ENCODE measurements around the gene AKTIP.
"Not testable (repeated sequence)": the region's sequence is repeated elsewhere in the genome, so short reads cannot be mapped to it uniquely, and the experiment has no call there.

The AKTIP gene

DNA sequence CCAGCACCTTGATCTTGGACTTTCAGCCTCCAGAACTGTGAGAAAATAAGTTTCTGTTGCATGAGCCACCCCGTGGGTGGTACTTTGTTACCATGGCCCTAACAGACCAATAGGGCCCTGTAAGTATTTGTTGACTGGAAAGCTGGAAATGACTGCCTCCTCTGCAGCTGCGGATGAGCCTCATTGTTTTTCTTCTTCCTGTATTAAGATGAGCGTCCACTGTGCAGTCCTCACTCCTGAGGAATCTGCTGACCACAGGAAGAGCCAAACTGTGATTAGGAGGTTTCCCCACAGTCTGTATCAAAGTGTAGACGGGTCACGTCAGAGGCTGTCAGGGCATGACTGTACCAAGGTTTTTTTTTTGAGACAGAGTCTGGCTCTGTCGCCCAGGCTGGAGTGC lies 12.2 kb upstream of the AKTIP start:
- no peak for DNase-seq

DNA sequence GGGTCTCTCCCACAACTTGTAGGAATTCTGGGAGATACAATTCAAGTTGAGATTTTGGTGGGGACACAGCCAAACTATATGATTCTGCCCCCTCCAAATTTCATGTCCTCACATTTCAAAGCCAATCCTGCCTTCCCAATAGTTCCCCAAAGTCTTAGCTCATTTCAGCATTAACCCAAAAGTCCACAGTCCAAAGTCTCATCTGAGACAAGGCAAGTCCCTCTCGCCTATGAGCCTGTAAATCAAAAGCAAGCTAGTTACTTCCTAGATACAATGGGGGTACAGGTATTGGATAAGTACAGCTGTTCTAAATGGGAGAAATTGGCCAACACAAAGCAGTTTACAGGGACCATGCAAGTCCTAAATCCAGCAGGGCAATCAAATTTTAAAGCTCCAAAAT lies 9.8 kb upstream of the AKTIP start:
- not testable (repeated sequence) for DNase-seq

DNA sequence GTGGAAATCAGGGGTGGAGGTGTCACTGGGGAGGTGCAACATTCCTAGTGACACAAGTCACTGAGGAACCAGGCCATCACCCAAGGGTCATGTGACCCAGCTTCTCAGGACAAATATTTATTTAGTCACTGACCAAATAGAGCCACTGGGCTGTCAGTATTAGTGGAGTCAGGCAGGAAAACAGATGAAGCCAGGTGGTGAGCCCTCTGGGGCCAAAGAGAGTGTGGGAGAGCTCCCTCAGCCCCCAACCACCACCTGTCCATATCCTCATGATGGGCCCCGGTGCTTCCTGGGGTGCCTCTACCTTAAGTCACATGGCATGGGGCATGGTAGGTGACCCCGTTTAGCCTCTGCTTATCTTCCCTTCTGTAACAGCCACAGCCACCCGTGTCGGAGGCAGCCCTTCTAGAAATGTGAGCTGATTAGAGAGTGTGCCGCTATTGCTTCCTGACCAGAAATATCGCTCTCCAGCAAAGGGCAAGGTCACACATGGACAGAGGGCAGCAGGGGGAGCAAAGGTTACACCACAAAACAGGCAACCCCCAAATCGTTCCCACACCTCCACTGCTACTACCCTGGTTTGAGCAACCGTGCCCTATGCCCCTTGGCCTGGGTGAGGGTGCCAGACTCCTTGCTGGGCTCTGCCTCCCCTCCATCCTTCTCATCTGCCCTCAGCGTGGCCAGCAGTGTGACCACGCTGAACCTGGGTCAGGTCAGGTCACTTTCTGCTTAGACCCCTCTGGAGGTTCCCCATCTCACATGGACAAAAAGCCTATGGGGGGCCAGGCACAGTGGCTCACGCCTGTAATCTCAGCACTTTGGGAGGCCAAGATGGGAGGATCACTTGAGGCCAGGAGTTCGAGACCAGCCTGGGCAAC lies 8.6 kb upstream of the AKTIP start:
- DNase-seq: no peak

DNA sequence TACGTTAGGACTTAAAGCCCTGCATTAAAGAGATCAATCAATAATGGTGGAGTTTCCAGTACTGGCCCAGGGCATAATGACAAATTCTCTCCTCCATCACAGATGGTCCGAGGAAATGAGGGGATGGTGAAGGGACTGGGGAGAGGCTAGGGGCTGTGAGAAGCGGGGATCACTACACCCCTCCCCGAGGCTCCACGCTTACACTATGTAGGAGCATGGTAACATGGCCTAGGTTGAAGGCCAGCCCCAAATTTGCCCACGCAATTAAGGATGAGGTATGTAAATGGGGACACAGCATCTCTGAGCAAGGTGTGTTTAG lies 8.0 kb upstream of the AKTIP start:
- no peak for DNase-seq

DNA sequence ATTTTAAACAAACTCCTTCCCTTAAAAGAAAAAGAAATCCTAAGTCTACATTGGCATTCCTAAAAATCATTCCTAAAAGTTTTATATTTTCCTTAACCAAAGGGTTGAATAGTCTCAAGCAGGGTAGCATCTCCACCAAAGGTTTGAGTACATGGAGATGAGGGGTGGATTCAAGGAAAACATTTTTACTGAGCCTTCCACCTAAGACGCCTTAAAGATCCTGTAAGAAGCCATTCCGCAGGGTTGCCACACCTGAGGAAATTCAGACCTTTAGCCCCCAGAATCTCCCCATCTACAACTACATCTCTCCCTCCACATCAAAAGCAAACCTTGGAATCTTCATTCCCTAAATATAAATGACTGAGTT lies 7.7 kb upstream of the AKTIP start:
- DNase-seq: no peak

DNA sequence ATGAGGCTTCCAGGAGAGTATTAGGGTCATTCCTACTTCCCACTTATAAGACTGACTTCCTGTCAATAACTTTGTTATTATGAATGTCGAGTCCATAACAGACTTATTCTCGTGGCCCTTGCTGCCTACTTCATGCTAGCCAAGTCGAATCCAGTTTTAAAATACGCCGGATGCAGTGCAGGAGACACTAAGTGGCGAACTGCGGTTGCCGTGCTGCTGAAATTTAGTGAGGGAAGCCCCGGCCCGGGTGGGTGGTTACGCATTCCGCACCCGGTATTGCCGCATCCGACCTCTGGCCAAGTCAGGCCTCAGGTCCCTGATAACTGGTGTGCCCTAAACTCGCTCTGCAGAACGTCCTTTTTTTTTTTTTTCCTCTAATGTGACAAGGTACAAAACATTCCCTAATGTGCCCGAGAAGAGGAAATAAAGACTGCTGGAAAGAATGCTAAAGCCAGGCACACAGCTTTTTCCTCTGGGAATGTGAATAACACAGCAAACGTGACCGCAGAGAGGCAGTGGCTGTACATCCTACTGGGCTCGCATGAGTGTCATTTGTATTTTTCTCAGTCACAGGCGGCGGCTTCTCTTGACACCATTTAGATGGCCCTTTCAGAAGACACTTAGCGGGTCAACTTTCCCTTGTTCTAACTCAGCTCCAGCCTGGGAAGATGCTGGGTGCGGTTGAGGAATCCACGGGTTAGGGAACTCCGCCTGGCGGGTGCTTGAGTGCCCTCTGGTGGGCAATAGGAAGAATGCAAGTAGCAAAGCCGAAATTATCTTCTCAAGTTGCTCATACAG lies 7.1 kb upstream of the AKTIP start:
- DNase-seq: peak; percentile 58

DNA sequence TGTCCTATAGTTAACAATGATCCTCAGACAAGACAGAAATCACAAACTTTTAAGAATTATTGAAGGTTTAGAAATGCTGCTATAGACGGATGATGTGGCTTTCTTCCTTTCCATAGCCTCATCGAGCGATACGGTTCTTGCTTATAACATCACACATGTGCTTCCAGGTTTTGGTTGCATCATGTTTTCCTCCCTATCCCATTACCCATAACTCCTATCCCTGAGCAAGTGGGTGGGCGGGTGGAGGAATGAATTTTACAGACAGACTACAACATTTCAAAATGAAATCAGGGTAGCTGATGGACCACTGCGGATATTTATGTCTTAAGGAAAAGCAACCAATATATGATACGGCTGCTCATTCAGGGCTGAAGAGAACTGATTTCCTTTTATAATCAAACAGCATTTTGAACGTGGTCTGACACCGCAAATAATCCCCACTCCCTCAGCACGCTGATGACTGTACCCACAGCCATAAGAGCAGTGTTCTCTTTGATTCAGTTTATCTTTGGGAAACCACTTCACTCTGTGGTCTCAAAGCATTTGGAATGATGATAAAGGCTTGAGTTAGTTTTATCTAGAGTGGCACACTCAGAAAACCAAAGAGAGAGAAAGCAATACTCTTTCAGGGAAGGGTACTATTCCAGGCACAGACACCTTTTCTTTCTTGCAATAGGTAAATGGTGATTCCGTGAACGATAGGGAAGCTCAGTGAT lies 4.6 kb upstream of the AKTIP start:
- no peak for DNase-seq

DNA sequence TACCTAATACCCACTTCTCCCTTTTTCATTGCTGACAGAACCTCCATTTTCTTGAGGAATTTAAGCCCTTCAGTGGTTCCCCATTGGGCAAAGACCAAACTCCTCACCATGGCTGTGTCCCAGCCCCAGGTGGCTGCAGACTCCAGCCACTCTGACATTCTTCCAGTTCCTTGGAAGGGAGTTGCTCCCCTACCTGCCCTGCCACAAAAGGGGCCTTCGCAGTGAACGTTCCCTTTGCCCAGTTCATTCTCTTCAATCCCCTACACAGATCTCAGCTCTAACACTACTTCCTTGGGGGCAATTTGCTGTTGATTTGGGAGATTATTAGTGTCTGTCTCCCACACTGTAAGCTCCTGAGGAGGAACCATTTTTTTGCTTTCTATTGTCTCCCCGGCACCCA lies 3.2 kb upstream of the AKTIP start:
- DNase-seq: no peak

DNA sequence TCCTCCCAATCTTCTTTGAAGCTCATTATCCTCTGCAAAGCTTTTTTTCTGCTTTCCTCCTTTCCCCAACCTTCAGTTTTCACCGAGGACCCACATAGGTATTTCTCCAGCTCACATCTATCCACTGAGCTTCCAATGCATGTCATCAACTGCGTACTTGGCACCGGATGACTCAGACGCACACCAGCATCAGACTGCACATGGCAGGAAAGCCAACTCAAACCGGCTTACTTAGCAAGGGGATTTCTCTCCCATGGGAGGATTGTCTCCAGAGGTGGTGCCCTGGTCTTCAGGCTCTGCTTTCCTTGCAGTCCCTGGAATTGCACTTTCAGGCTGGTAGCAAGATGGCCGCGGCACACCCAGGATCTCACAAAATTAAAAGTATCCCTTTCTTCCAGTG lies 1.7 kb upstream of the AKTIP start:
- DNase-seq: no peak

DNA sequence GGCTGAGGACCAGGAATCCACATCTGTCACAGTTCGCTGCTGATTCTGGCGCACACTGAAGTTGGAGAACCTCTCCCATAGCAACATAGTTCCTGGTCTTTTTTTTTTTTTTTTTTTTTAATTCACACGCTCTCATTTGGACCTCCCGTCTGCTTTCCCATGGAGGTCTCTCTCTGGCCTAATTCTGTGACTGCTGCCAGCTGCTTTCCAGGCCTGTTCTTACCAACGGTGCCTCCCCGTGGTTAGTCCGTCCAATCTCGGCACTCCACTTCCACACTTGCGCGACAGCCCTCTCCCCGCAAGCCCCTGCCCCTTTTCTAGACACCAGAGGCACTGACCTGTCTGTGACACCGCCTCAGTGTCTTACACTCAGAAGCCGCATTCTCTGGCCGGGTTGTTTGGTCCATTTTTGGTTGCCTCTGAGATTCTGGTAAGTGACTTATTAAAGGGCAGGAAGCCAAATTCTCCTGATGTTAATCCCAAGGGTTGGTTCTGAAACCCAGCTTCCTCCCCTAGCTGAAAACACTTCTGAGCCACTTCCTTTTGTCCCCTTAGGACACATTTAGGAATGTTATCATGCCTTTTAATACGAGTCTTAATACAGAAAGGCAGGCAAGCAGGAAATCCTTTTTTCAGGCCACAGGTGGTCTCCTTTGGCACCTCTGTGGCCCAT lies 1.1 kb upstream of the AKTIP start:
- peak; percentile 23 for DNase-seq

DNA sequence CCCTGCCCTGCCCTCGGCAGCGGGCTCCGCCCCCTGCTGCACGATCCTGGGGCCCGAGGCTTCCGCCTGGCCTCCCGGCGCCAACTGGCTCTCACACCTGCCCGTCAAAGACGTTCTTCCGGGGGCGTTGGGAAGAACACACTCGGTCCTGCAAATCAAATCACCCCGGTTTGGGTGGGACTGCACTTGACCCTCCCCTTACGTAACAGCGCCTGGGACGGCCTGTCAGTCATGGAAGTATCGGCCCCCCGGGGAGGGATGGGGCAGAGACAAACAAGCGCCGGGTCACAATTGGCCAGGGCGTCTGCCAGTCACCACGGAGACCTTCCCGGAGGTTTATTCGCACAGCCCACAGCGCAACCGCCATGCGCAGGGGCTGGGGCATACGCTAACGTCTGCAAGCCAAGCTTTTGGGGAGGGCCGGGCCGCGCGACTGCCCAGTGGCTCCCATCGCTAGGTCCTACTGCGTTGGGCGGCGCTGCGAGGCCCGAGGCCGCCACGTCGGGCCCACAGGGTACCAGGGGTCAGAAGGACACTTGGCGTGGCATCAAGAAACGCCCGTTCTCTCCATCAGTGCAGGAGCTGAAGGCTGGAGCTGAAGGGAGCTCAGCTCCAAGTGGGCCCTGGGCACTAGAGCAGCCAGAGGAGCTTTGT lies 388 bp upstream of the AKTIP start:
- DNase-seq: peak; percentile 100

DNA sequence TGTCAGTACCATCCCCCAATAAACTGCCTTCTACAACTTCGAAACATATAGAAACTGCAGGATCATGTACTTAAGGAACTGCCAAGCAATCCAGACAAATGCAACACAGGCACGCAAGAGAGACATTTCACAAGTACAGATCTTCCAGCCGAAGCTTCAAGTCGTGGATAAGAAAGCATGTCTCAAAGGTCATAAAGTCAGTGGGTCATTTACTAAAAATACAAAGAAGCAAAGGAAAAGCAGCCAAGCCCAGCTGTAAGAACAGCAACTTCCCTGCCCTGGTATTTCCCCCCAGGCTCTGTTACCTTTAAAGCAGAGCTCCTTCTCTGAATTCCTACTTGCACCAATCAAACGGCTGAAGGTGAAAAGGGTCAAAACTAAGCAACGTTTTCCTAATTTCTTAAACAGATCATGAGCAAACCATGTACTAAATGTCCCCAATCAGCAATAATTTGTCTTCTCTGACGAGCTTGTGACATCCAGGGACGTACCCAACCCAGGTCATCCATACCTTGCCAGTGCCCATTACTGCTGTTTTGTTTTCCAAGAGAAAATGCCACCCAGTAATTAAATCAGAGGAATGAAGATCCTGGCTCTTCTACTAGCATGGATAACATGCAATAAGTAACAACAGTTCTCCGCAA lies 1.7 kb downstream of the AKTIP start:
- DNase-seq: no peak

DNA sequence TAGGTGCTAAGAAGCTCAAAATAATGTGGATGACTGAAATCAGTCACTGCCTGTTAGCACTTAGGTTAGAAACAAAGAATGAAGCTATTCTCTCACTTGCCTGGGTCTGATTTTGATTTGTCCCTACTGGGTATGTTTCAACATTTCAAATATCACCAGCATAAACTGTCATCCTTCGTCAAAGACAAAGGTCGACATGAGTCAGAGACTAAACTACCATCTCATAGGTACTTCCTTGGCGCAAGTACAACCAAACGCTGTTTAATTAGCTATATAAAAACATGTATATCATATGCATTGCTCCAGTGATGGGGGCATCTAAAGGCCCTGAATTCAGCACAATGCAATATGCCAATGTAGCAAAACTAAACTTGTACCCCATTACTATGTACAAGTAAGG lies 4.0 kb downstream of the AKTIP start:
- no peak for DNase-seq

DNA sequence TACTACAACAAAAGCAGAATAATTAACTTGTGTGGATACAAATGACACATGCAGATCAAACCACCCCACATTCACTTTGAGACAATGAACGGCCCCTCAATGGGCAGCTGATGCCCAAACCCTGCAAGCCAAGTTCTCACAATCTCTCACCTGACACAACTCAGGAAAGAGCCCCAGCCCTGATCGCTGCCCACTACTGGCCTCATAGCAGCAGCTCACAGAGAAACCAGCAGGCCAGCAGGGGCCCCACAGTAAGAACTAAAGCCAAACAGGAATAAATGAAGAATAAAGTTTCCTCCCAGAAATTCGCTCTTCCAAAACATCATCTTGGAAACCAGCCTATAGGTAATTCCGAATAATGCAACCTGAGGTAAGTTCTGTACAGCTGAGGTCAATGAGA lies 7.7 kb downstream of the AKTIP start:
- DNase-seq: no peak

DNA sequence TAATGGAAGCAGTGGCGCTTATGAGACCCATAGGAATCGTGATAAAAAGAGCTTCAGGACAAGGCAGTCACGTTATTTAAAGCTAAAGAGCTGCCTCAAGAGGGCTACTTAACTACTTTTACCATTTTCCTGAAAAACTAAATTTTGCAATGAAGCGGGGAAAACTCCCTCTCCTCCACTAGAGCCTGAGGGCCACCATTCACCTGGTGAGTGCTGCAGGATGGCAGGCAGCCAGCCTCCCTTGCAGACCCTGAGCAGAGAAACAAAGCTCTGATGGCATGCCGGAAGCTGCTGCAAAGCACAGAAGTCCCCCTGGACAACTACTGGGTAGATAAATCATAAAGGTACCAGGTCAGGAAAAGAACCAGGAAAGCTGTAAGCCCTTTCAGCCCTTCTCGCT lies 8.4 kb downstream of the AKTIP start:
- DNase-seq: no peak

DNA sequence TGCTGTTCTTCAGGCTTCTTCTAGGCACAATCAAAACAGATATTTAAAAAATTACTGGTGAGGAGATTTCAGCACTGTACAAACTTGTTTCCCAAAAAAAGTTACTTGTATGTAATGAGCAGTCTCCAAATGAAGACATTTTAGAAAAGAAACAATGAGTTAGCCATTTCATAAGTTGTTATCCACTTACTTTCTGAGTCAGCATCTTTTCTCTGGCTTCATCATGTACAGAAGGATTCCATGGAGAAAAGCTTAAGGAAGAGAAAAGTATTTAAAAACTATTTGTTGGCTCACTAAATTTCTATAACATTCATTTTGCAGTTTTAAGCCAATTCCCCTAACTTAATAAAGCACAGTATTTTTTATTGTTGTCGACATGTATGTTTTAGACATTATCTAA lies 10.5 kb downstream of the AKTIP start:
- DNase-seq: no peak

DNA sequence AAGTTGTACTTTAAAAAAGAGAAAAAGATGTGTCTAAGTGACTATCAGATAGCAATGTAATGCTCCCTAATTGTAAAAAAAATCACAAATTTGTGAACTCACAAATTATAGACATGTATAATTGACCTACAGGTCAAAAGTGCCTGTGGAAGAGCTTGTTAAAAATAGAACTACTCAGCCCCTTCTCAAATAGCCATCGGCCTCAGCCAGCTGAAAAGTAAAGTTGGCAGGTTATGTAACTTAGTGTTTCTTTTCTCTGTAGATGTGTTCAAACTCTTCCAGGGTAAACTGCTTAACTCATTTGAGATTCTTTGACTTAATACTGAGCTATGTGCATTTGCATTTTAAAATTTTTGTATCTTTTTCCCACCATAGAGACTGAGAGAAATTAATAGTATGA lies 13.3 kb downstream of the AKTIP start:
- DNase-seq: no peak

DNA sequence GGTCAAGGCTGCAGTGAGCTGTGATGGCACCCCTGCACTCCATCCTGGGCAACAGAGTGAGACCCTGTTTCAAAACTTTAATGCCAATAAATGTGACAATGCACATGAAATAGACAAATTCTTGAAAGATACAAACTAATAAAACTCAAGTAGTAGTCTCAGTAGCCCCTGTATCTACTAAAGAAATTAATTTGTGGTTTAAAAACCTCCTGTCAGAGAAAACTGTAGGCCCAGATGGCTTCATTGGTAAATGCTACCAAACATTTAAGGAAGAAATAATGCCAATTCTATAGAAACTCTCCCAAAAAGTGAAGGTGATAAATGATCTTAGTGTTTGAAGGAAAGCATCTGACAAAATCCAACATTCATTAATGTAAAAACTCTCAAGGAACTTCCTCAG lies 16.8 kb downstream of the AKTIP start:
- DNase-seq: no peak

DNA sequence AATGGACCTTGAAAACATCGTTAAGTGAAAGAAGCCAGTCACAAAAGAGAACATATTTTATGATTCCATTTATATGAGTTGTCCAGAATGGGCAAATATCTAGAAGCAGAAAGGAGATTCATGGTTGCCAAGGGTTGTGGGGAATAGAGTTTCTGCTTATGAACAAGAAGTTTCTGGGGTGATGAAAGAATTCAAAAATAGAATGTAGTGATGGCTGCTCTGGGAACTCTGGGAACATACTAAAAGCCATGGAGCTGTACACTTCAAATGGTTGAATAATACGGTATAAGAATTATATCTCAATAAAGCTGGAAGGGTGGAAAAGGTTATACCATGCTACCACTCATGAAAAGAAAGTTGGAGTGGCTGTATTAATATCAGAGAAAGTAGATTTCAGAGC lies 18.5 kb downstream of the AKTIP start:
- DNase-seq: no peak

DNA sequence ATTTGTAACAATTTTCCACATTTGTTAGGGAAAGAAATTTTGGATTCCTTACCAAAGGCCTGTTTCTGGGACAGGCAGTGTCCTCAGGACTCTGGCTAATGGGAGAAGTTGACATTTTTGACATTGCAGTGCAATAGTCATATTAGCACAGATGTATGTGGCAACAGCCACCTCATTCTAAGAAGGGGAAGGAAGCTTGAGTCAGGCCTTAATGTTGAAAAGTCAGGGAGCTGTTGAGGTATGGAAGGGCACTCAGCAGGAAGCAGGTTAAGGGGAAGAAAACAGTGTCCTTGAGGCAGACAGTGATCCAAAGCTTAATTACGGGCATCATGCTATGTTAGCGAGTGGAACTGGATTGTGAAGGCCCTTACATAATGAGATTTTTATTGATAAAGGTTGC lies 20.9 kb downstream of the AKTIP start:
- DNase-seq: no peak

DNA sequence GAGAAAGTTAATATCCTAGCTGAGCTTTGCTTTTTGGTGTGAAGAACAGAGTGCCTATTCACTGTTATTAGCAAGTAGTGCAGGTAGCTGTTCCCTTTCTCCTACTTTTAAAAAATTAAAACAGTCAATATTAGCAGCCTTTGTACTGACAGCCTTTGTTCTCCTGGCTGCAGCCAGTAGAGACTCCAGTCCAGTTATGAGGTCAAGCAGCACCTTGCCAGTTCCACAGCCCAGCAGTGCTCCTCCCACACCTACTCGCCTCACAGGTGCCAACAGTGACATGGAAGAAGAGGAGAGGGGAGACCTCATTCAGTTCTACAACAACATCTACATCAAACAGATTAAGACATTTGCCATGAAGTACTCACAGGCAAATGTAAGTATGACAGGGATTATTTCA lies 22.6 kb downstream of the AKTIP start:
- no peak for DNase-seq

DNA sequence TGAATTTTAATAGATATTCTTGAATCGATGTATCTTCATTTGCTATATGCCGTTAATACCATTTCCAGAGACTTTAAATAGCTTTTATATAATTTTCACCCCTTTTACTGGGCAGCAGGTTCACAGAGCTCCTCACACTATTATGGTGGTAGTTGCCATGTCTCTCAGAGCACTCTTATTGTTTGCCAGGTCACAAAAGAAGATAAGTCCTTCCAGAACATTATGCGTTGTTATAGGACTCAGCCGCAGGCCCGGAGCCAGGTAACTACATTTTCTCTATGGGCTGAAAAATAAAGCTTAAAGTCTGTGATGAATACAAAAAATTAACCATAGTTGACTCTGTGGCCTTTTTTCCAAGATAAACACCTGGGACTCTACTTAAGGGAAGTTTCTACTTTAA lies 24.0 kb downstream of the AKTIP start:
- no peak for DNase-seq

Measured in RPMI8226 (cell line).